SK-N-SH treated with all-trans-retinoic acid at 6 μM for 48 hours (cell line): ENCODE measurements around the gene SORL1-AS1.

Experiments used
- ATAC-seq: fragments of 200-7000 bp; cut with Tn5 transposase; 3 replicates; pipeline ENCODE4 v1.9.1; 2020; ENCODE audit warnings: mild to moderate bottlenecking, moderate library complexity
- ARNTL ChIP-seq: fragments of 450-650 bp; formaldehyde crosslinking; IDR thresholded peaks from 2 replicates; pipeline ENCODE4 v1.5.0; 2020; ENCODE audit warnings: low read depth, mild to moderate bottlenecking, moderate library complexity, borderline replicate concordance
- CREB5 ChIP-seq: fragments of 250-450 bp; sonication (Bioruptor Pico); IDR thresholded peaks from 2 replicates; pipeline ENCODE4 v1.5.1; 2020; ENCODE audit warnings: low read depth, mild to moderate bottlenecking, moderate library complexity
- CSDC2 ChIP-seq: fragments of 250-450 bp; sonication (Bioruptor Pico); IDR thresholded peaks from 2 replicates; pipeline ENCODE4 v1.5.0; 2020; ENCODE audit warnings: mild to moderate bottlenecking, moderate library complexity
- ESRRG ChIP-seq: fragments of 250-450 bp; sonication (Bioruptor Pico); IDR thresholded peaks from 2 replicates; pipeline ENCODE4 v1.6.1; 2021; ENCODE audit warnings: mild to moderate bottlenecking
- GLIS3 ChIP-seq: fragments of 250-450 bp; sonication (Bioruptor Pico); IDR thresholded peaks from 2 replicates; pipeline ENCODE4 v1.5.0; 2020; ENCODE audit warnings: mild to moderate bottlenecking, moderate library complexity
- ISL1 ChIP-seq: fragments of 250-450 bp; sonication (Bioruptor Pico); IDR thresholded peaks from 2 replicates; pipeline ENCODE4 v2.1.2; 2022; ENCODE audit warnings: mild to moderate bottlenecking, moderate library complexity
- OSR1 ChIP-seq: fragments of 250-450 bp; sonication (Bioruptor Pico); IDR thresholded peaks from 2 replicates; pipeline ENCODE4 v1.8.0; 2022; ENCODE audit warnings: moderate library complexity, mild to moderate bottlenecking, inconsistent platforms
- POU6F1 ChIP-seq: fragments of 250-450 bp; sonication (Bioruptor Pico); IDR thresholded peaks from 2 replicates; pipeline ENCODE4 v1.8.0; 2021; ENCODE audit warnings: low read depth, mild to moderate bottlenecking, moderate library complexity, borderline replicate concordance
- PPARA ChIP-seq: fragments of 250-450 bp; sonication (Bioruptor Pico); IDR thresholded peaks from 2 replicates; pipeline ENCODE4 v1.5.0; 2020; ENCODE audit warnings: mild to moderate bottlenecking, borderline replicate concordance
- RARB ChIP-seq: fragments of 250-450 bp; sonication (Bioruptor Pico); IDR thresholded peaks from 2 replicates; pipeline ENCODE4 v1.8.0; 2021; ENCODE audit warnings: mild to moderate bottlenecking, moderate library complexity
- SNAI2 ChIP-seq: fragments of 250-450 bp; sonication (Bioruptor Pico); IDR thresholded peaks from 2 replicates; pipeline ENCODE4 v1.5.0; 2020; ENCODE audit warnings: mild to moderate bottlenecking, moderate library complexity
- TCF4 ChIP-seq: fragments of 250-450 bp; sonication (Bioruptor Pico); IDR thresholded peaks from 2 replicates; pipeline ENCODE4 v1.8.0; 2021; ENCODE audit warnings: mild to moderate bottlenecking, moderate library complexity, borderline replicate concordance
- TOX ChIP-seq: fragments of 250-450 bp; sonication (Bioruptor Pico); IDR thresholded peaks from 2 replicates; pipeline ENCODE4 v1.8.0; 2021; ENCODE audit warnings: mild to moderate bottlenecking, moderate library complexity, borderline replicate concordance
- TSHZ2 ChIP-seq: fragments of 250-450 bp; sonication (Bioruptor Pico); IDR thresholded peaks from 2 replicates; pipeline ENCODE4 v1.5.0; 2020; ENCODE audit warnings: mild to moderate bottlenecking, moderate library complexity
- ZC3H10 ChIP-seq: fragments of 250-450 bp; sonication (Bioruptor Pico); IDR thresholded peaks from 2 replicates; pipeline ENCODE4 v1.5.1; 2021; ENCODE audit warnings: mild to moderate bottlenecking, moderate library complexity
- ZFP3 ChIP-seq: fragments of 250-450 bp; sonication (Bioruptor Pico); IDR thresholded peaks from 2 replicates; pipeline ENCODE4 v1.5.0; 2020; ENCODE audit warnings: mild to moderate bottlenecking, moderate library complexity
- ZNF565 ChIP-seq: fragments of 450-650 bp; formaldehyde crosslinking; conservative IDR thresholded peaks from 2 replicates; pipeline ENCODE4 v1.5.0; 2020; ENCODE audit warnings: low read depth, mild to moderate bottlenecking, moderate library complexity
- ZNF70 ChIP-seq: fragments of 450-650 bp; formaldehyde crosslinking; IDR thresholded peaks from 2 replicates; pipeline ENCODE4 v1.5.0; 2020; ENCODE audit warnings: mild to moderate bottlenecking, moderate library complexity
- ZNF8 ChIP-seq: fragments of 450-650 bp; formaldehyde crosslinking; IDR thresholded peaks from 2 replicates; pipeline ENCODE4 v1.5.0; 2020; ENCODE audit warnings: mild to moderate bottlenecking, moderate library complexity

SORL1-AS1 gene

GRCh38 chr11:121437686-121438078 lies 15.1 kb downstream of the SORL1-AS1 start (continued):
- TF ChIP-seq TSHZ2 (CRISPR knock-in tag) = no peak
- TF ChIP-seq ZNF70 (CRISPR knock-in tag) = no peak

- TF ChIP-seq OSR1 (CRISPR knock-in tag) (no peak), ZNF70 (CRISPR knock-in tag) (no peak), ZNF8 (CRISPR knock-in tag) (no peak), CREB5 (CRISPR knock-in tag) (no peak), POU6F1 (CRISPR knock-in tag) (no peak), ZNF565 (CRISPR knock-in tag) (no peak), GLIS3 (CRISPR knock-in tag) (no peak), TOX (CRISPR knock-in tag) (no peak), ZFP3 (CRISPR knock-in tag) (no peak), CSDC2 (CRISPR knock-in tag) (no peak), ISL1 (CRISPR knock-in tag) (no peak), RARB (CRISPR knock-in tag) (no peak)
- ATAC-seq = no peak
Observed at GRCh38 chr11:121437018-121437685, 15.6 kb downstream of the SORL1-AS1 start.

GRCh38 chr11:121435551-121436511 lies 16.9 kb downstream of the SORL1-AS1 start:
- TF ChIP-seq CREB5 (CRISPR knock-in tag) (no peak), SNAI2 (CRISPR knock-in tag) (no peak), PPARA (CRISPR knock-in tag) (no peak), GLIS3 (CRISPR knock-in tag) (no peak), ESRRG (CRISPR knock-in tag) (no peak)
- no peak for ATAC-seq

- ATAC-seq = no peak
- TF ChIP-seq TSHZ2 (CRISPR knock-in tag) (no peak), TOX (CRISPR knock-in tag) (no peak), CSDC2 (CRISPR knock-in tag) (no peak), RARB (CRISPR knock-in tag) (no peak), ZNF8 (CRISPR knock-in tag) (no peak), ZFP3 (CRISPR knock-in tag) (no peak), TCF4 (CRISPR knock-in tag) (no peak), ARNTL (CRISPR knock-in tag) (no peak), PPARA (CRISPR knock-in tag) (no peak), SNAI2 (CRISPR knock-in tag) (no peak), GLIS3 (CRISPR knock-in tag) (no peak), ZC3H10 (CRISPR knock-in tag) (no peak), CREB5 (CRISPR knock-in tag) (no peak)
Observed at GRCh38 chr11:121435132-121435531, 17.6 kb downstream of the SORL1-AS1 start.
